OCI-LY3 (cell line): Measurements from ENCODE around the gene RAD51.
"Not testable (repeated sequence)": the region's sequence is repeated elsewhere in the genome, so short reads cannot be mapped to it uniquely, and the experiment has no call there.

Source experiments
- H2AFZ ChIP-seq: fragments of 200-600, 300-600 bp; shearing (Covaris generic); 2 replicates; pipeline ENCODE4 v1.6.0; 2014; ENCODE audit warnings: antibody characterized with exemption, low read depth, low read length
- H3K27ac ChIP-seq: fragments of 200-600, 300-600 bp; sonication (generic); 2 replicates; pipeline ENCODE4 v1.5.1; 2014; ENCODE audit warnings: mild to moderate bottlenecking, low read length, moderate library complexity, mixed read lengths
- H3K27me3 ChIP-seq: fragments of 200-600, 300-600 bp; sonication (generic); 2 replicates; pipeline ENCODE4 v1.6.1; 2014; ENCODE audit warnings: low read depth, low read length, mixed read lengths
- H3K36me3 ChIP-seq: fragments of 200-600, 300-600 bp; sonication (generic); replicated peaks from 2 replicates; pipeline ENCODE3; 2014; ENCODE audit warnings: low read depth, low read length, mixed read lengths
- H3K4me1 ChIP-seq: fragments of 300-600, 200-600 bp; sonication (generic); 2 replicates; pipeline ENCODE4 v1.6.1; 2014; ENCODE audit warnings: low read length, mixed read lengths
- H3K4me2 ChIP-seq: fragments of 200-600, 300-600 bp; sonication (generic); 2 replicates; pipeline ENCODE4 v1.6.1; 2014; ENCODE audit warnings: low read length, mixed read lengths
- H3K4me3 ChIP-seq: fragments of 300-600, 200-600 bp; sonication (generic); 2 replicates; pipeline ENCODE4 v1.5.1; 2014; ENCODE audit warnings: antibody characterized with exemption, mild to moderate bottlenecking, low read length, moderate library complexity
- H3K79me2 ChIP-seq: fragments of 300-600, 200-600 bp; shearing (Covaris generic); 2 replicates; pipeline ENCODE4 v1.6.1; 2014; ENCODE audit warnings: mild to moderate bottlenecking, low read length, mixed read lengths
- H3K9ac ChIP-seq: fragments of 300-600, 200-600 bp; shearing (Covaris generic); 2 replicates; pipeline ENCODE4 v1.6.0; 2014; ENCODE audit warnings: mild to moderate bottlenecking, low read length, moderate library complexity
- H3K9me3 ChIP-seq: fragments of 200-600, 300-600 bp; shearing (Covaris generic); 2 replicates; pipeline ENCODE4 v1.6.1; 2014; ENCODE audit warnings: low read length, mixed read lengths; ENCODE audit not compliant: insufficient read depth
- H4K20me1 ChIP-seq: fragments of 200-600, 300-600 bp; sonication (generic); 2 replicates; pipeline ENCODE4 v1.6.1; 2016; ENCODE audit warnings: low read length, mixed read lengths; ENCODE audit not compliant: insufficient read depth
- EZH2phosphoT487 ChIP-seq: fragments of 200-600 bp; shearing (Covaris generic); IDR thresholded peaks from 2 replicates; pipeline ENCODE4 v1.6.1; 2018; ENCODE audit warnings: antibody characterized with exemption, mixed run types, low read depth
- TF ChIP-seq, protein P1 (sequence below): fragments of 200-600, 300-600 bp; sonication (generic); IDR thresholded peaks from 2 replicates; pipeline ENCODE4 v1.5.1; 2014; ENCODE audit warnings: antibody characterized with exemption, low read length, low read depth

The RAD51 gene

DNA sequence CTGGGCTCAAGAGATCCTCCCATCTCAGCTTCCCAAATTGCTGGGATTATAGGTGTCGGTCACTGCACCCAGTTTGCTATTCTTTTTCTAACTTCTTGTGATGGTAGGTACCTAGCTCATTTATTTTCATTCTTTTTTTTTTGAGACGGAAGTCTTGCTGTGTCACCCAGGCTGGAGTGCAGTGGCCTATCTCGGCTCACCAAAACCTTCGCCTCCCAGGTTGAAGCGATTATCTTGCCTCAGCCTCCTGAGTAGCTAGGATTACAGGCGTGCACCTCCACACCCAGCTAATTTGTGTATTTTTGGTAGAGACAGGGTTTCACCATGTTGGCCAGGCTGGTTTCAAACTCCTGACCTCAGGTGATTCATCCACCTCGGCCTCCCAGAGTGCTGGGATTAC lies 30.1 kb upstream of the RAD51 start:
- Histone ChIP-seq H3K4me2 (no peak overlapping the region), H3K4me3 (no peak overlapping the region), H3K9me3 (no peaks in the 10 kb centered on the region), H4K20me1 (no peaks in the 10 kb centered on the region), H2AFZ (no peak overlapping the region), H3K9ac (no peak overlapping the region), H3K27me3 (no peaks in the 10 kb centered on the region), H3K36me3 (peaks cover 8% of the 10 kb centered on the region), H3K79me2 (no peaks in the 10 kb centered on the region), H3K27ac (no peak overlapping the region), H3K4me1 (no peaks in the 10 kb centered on the region)
- TF ChIP-seq, protein P1, sequence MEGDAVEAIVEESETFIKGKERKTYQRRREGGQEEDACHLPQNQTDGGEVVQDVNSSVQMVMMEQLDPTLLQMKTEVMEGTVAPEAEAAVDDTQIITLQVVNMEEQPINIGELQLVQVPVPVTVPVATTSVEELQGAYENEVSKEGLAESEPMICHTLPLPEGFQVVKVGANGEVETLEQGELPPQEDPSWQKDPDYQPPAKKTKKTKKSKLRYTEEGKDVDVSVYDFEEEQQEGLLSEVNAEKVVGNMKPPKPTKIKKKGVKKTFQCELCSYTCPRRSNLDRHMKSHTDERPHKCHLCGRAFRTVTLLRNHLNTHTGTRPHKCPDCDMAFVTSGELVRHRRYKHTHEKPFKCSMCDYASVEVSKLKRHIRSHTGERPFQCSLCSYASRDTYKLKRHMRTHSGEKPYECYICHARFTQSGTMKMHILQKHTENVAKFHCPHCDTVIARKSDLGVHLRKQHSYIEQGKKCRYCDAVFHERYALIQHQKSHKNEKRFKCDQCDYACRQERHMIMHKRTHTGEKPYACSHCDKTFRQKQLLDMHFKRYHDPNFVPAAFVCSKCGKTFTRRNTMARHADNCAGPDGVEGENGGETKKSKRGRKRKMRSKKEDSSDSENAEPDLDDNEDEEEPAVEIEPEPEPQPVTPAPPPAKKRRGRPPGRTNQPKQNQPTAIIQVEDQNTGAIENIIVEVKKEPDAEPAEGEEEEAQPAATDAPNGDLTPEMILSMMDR, result no peak
- TF ChIP-seq EZH2phosphoT487, result no peak

GRCh38 chr15:40676290-40676689 lies 18.7 kb upstream of the RAD51 start:
- not testable (repeated sequence) for H2AFZ ChIP-seq, H3K79me2 ChIP-seq, H3K4me3 ChIP-seq

DNA sequence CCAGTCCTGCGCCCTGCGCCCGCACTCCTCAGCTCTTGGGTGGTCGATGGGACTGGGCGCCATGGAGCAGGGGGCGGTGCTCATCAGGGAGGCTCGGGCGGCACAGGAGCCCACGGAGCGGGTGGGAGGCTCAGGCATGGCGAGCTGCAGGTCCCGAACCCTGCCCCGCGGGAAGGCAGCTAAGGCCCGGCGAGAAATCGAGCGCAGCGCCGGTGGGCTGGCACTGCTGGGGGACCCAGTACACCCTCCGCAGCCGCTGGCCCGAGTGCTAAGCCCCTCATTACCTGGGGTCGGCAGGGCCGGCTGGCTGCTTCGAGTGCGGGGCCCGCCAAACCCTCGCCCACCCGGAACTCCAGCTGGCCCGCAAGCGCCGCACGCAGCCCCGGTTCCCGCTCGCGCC lies 18.1 kb upstream of the RAD51 start:
- H3K36me3 ChIP-seq, H3K9ac ChIP-seq, H3K79me2 ChIP-seq, H3K27me3 ChIP-seq, H3K4me2 ChIP-seq, H3K27ac ChIP-seq, H2AFZ ChIP-seq, H3K4me3 ChIP-seq, H3K9me3 ChIP-seq, H4K20me1 ChIP-seq, H3K4me1 ChIP-seq: not testable (repeated sequence)

More at GRCh38 chr15:40676290-40676689, 18.7 kb upstream of the RAD51 start:
- not testable (repeated sequence) for H4K20me1 ChIP-seq, H3K27ac ChIP-seq, H3K36me3 ChIP-seq, H3K9ac ChIP-seq, H3K4me2 ChIP-seq, H3K4me1 ChIP-seq, H3K27me3 ChIP-seq, H3K9me3 ChIP-seq

- Histone ChIP-seq H3K9me3 (no peaks in the 10 kb centered on the region), H3K27ac (no peak overlapping the region), H3K9ac (no peak overlapping the region), H3K4me3 (no peak overlapping the region), H3K36me3 (no peaks in the 10 kb centered on the region), H2AFZ (no peak overlapping the region), H4K20me1 (no peaks in the 10 kb centered on the region), H3K4me2 (no peak overlapping the region), H3K4me1 (no peaks in the 10 kb centered on the region; the same call in 1 of the 2 replicates), H3K27me3 (no peaks in the 10 kb centered on the region), H3K79me2 (no peaks in the 10 kb centered on the region)
- no peak for TF ChIP-seq EZH2phosphoT487
- TF ChIP-seq, protein P1, result no peak
Measured at GRCh38 chr15:40680151-40680550, 14.8 kb upstream of the RAD51 start.

DNA sequence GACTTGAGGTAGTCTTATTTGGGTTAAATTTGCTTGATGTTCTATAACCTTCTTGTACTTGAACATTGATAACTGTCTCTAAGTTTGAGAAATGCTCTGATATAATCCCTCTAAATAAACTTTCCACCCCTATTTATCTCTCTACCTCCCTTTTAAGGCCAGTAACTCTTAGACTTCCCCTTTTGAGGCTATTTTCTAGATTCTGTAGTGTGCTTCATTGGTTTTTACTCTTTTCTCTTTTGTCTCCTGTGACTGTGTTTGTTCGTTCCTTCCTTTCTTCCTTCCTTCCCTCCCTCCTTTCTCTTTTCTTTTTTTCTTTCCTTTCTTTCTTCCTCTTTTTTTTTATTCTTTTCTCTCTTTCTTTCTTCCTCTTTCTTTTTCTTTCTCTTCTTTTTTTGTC lies 14.0 kb upstream of the RAD51 start:
- not testable (repeated sequence) for H3K27ac ChIP-seq, H3K36me3 ChIP-seq, H3K9me3 ChIP-seq, H3K9ac ChIP-seq, H3K4me1 ChIP-seq, H2AFZ ChIP-seq, H3K4me2 ChIP-seq, H3K4me3 ChIP-seq, H3K79me2 ChIP-seq, H3K27me3 ChIP-seq, H4K20me1 ChIP-seq

DNA sequence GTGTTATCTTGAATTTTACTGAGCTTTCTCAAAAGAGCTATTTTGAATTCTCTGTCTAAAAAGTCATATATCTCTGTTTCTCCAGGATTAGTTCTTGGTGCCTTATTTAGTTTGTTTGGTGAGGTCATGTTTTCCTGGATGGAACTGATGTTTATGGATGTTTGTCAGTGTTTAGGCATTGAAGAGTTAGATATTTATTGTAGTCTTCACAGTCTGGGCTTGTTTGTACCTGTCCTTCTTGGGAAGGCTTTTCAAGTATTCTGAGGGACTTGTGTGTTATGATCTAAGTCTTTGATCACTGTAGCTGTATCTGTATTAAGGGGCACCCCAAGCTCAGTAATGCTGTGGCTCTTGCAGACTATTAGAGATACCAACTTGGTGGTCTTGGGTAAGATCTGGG lies 10.6 kb upstream of the RAD51 start:
- Histone ChIP-seq H3K4me3 (no peak overlapping the region), H3K27me3 (no peaks in the 10 kb centered on the region), H3K9ac (no peak overlapping the region), H3K4me2 (no peak overlapping the region), H3K36me3 (no peaks in the 10 kb centered on the region), H4K20me1 (no peaks in the 10 kb centered on the region), H3K27ac (no peak overlapping the region), H3K9me3 (no peaks in the 10 kb centered on the region), H3K4me1 (no peaks in the 10 kb centered on the region; the same call in 1 of the 2 replicates), H2AFZ (no peak overlapping the region), H3K79me2 (no peaks in the 10 kb centered on the region)
- TF ChIP-seq, protein P1, result no peak
- no peak for TF ChIP-seq EZH2phosphoT487
